ENCODE data around the gene CIDEC.

Gene CIDEC

DNA sequence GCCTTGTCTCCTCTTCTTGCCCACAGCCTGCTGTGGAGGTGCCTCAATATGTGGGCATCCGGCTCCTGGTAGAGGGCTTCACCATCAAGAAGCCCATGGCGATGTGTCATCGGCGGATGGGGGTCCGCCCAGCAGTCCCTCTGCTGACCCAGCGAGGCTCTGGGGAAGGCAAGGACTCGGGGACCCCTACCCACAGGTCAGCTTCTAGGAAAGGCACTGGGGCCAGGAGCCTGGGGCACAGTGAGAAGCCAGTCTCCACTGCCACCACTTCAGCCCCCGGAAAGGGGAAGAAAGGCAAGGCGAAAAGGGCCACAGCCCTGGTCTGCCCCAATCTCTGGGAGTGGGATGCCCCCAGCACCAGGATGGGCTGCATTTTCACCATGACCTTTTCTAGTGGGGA lies 47.0 kb downstream of the CIDEC start:
- no peaks in the 10 kb centered on the region for H3F3A ChIP-seq (ENCODE audit: control insufficient read depth, insufficient read depth)
- no peaks in the 10 kb centered on the region for H3K9me2 ChIP-seq (replicated peaks; ENCODE audit: control insufficient read depth, low read length)
- H3K9me3 ChIP-seq (ENCODE audit: control insufficient read depth, insufficient read depth, low read length) = no peaks in the 10 kb centered on the region
- no peak overlapping the region for H3K4me3 ChIP-seq (ENCODE audit: low read length)
- H3K36me3 ChIP-seq (ENCODE audit: control insufficient read depth, low read length) = peaks cover 35% of the 10 kb centered on the region; the same call in 1 of the 2 replicates
- no peaks in the 10 kb centered on the region for H3K79me2 ChIP-seq (ENCODE audit: control insufficient read depth, low read length)
- no peaks in the 10 kb centered on the region for H4K20me1 ChIP-seq (ENCODE audit: control insufficient read depth, insufficient read depth, low read depth, low read length)
- H3K27ac ChIP-seq (ENCODE audit: low read depth, low read length) = no peak overlapping the region
- H3K27me3 ChIP-seq (ENCODE audit: control insufficient read depth, low read length) = no peaks in the 10 kb centered on the region
- no peaks in the 10 kb centered on the region for H3K4me1 ChIP-seq (ENCODE audit: control insufficient read depth, low read length)
- TF ChIP-seq, protein P1, sequence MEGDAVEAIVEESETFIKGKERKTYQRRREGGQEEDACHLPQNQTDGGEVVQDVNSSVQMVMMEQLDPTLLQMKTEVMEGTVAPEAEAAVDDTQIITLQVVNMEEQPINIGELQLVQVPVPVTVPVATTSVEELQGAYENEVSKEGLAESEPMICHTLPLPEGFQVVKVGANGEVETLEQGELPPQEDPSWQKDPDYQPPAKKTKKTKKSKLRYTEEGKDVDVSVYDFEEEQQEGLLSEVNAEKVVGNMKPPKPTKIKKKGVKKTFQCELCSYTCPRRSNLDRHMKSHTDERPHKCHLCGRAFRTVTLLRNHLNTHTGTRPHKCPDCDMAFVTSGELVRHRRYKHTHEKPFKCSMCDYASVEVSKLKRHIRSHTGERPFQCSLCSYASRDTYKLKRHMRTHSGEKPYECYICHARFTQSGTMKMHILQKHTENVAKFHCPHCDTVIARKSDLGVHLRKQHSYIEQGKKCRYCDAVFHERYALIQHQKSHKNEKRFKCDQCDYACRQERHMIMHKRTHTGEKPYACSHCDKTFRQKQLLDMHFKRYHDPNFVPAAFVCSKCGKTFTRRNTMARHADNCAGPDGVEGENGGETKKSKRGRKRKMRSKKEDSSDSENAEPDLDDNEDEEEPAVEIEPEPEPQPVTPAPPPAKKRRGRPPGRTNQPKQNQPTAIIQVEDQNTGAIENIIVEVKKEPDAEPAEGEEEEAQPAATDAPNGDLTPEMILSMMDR (IDR thresholded peaks at IDR 0.05; ENCODE audit: low read depth, low read length, poor library complexity, severe bottlenecking) = no peak
- no peak for TF ChIP-seq EZH2phosphoT487 (IDR thresholded peaks at IDR 0.05; ENCODE audit: borderline replicate concordance, low read length)
- no peak overlapping the region for H3K4me2 ChIP-seq (ENCODE audit: low read length)

DNA sequence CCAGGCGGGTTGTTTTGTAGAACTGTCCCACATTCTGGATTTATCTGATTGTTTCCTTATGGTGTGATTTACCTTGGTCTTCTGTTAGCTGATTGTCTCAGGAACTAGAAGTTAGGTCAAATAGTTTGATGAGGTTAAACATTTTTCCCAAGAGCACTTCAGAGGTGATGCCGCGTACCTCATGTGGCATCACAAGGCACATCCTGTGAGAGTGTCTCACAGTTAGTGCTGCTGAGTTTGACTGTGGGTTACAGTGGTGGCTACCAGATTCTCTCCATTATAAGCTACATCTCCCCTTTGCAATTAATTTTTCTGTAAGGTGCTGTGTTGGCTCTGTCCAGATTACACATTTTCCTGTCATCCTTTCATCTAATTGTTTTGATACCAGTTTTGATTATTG lies 48.8 kb downstream of the CIDEC start:
- Histone ChIP-seq H3K27ac (ENCODE audit: low read depth, low read length) (no peak overlapping the region), H3K27me3 (ENCODE audit: control insufficient read depth, low read length) (no peaks in the 10 kb centered on the region), H3K4me3 (ENCODE audit: low read length) (no peak overlapping the region), H3K4me1 (ENCODE audit: control insufficient read depth, low read length) (peaks cover 7% of the 10 kb centered on the region), H4K20me1 (ENCODE audit: control insufficient read depth, insufficient read depth, low read depth, low read length) (no peaks in the 10 kb centered on the region), H3K4me2 (ENCODE audit: low read length) (no peak overlapping the region), H3F3A (ENCODE audit: control insufficient read depth, insufficient read depth) (no peaks in the 10 kb centered on the region), H3K79me2 (ENCODE audit: control insufficient read depth, low read length) (no peaks in the 10 kb centered on the region), H3K9me2 (replicated peaks; ENCODE audit: control insufficient read depth, low read length) (no peaks in the 10 kb centered on the region), H3K9me3 (ENCODE audit: control insufficient read depth, insufficient read depth, low read length) (no peaks in the 10 kb centered on the region), H3K36me3 (ENCODE audit: control insufficient read depth, low read length) (peaks cover 32% of the 10 kb centered on the region; the same call in 1 of the 2 replicates)
- TF ChIP-seq EZH2phosphoT487 (IDR thresholded peaks at IDR 0.05; ENCODE audit: borderline replicate concordance, low read length) = no peak
- TF ChIP-seq, protein P1 (IDR thresholded peaks at IDR 0.05; ENCODE audit: low read depth, low read length, poor library complexity, severe bottlenecking) = no peak

- Histone ChIP-seq H4K20me1 (ENCODE audit: control insufficient read depth, insufficient read depth, low read depth, low read length) (no peaks in the 10 kb centered on the region), H3K9me2 (replicated peaks; ENCODE audit: control insufficient read depth, low read length) (no peaks in the 10 kb centered on the region), H3K4me3 (ENCODE audit: low read length) (no peak overlapping the region), H3K4me1 (ENCODE audit: control insufficient read depth, low read length) (peaks cover 7% of the 10 kb centered on the region), H3K4me2 (ENCODE audit: low read length) (no peak overlapping the region), H3K27me3 (ENCODE audit: control insufficient read depth, low read length) (no peaks in the 10 kb centered on the region), H3F3A (ENCODE audit: control insufficient read depth, insufficient read depth) (no peaks in the 10 kb centered on the region), H3K27ac (ENCODE audit: low read depth, low read length) (no peak overlapping the region), H3K9me3 (ENCODE audit: control insufficient read depth, insufficient read depth, low read length) (no peaks in the 10 kb centered on the region), H3K36me3 (ENCODE audit: control insufficient read depth, low read length) (peaks cover 16% of the 10 kb centered on the region; the same call in 1 of the 2 replicates), H3K79me2 (ENCODE audit: control insufficient read depth, low read length) (no peaks in the 10 kb centered on the region)
- TF ChIP-seq, protein P1 (IDR thresholded peaks at IDR 0.05; ENCODE audit: low read depth, low read length, poor library complexity, severe bottlenecking) = no peak
- no peak for TF ChIP-seq EZH2phosphoT487 (IDR thresholded peaks at IDR 0.05; ENCODE audit: borderline replicate concordance, low read length)
Observed at GRCh38 chr3:9828801-9829755, 51.0 kb downstream of the CIDEC start.

Data from DOHH2 (cell line).